HG03457 (cell line): ENCODE measurements around the gene ANGEL1.

Experiments
- ATAC-seq: cut with Tn5 transposase; IDR thresholded peaks from one replicate; pipeline ENCODE4 v1.9.1; 2021; ENCODE audit warnings: moderate number of reproducible peaks; ENCODE audit not compliant: unreplicated experiment

ANGEL1 gene

DNA sequence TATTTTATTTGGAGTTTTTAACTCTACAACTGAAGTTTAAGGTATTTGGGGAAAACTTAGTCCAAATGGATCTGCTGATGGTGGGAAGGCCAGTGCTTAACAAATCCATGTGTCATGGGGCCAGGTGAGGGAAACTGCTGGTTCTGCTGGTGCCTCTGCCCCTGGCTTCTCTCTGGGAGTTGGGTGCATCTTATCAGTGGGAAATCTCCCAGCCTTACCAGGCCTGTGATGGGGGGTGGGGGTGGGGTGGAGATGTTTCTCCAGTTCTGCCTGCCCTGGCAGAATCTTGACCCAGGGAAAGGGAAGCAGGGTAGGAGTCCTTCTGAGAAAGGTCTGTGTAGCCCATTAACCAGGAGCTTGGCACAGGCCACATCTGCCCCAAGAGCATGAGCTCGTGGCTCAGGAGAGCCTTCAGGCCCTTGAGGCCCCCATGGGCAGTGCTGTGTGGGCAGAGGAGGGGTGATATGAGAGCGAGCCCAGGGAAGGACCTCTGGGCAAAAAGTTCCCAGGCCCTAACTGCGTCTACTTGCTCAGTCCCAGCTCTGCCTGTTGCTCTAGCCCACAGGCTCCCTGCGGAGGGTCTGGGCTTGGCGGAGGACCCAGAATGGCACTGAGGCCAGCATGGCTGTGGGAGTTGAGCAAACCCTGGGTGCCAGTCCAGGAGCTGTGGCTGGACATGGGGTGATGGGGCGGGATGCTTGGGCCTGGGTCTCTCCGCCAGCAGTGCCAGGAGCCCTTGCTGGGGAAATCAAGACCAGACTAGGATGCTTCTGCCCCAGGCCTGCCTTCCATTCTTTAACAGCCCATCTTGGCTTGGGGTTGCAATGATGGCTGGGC, 33.2 kb downstream of the ANGEL1 start:
- ATAC-seq, result no peak

DNA sequence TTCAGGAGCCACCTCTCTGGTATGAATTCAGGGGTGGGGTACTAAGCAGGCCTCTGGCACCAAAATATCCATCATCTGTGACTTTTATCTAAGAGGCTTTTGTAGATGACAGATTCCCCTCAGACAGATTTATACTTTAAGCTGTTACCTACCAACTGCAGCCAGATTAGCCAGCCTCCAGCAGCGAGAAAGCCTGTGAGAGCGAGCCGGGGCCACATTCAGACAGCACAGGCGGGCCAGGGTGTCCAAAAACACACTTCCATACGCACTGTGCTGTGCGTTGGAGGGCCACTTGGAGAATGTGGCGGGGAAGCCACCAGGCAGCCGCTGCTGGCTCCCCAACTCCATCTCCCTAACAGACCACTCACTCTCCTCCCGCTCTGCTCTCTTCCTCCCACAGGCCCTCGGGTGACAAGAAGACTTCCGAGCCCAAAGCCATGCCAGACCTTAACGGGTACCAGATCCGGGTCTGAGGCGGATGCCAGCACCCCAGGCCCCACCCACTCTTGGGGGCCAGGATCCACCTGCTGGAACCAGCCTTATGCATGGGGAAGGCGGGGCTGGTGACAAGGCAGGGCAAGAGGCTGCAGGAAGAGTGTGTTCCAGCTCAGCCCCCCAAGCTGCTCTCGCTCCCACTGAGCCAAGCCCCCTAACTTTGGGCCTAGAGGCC, 34.0 kb downstream of the ANGEL1 start:
- no peak for ATAC-seq

DNA sequence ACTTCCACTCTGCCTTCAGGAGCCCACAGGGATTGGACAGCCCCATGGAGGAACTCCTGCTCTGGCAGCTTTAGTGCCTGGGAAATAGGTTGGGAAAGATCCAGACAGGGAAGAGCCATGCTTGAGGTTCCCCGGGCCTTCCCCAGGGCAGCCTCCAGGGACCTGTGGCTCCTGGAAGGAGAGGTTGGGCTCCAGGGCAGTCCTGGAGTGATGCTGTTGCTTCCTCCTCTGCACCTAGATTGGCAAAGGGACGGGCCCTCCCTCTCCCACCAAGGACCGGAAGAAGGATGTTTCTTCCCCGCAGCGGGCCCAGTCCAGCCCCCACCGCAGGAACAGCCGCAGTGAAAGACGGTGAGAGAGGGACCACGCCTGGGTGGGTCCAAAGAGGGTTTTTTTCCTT, 35.0 kb downstream of the ANGEL1 start:
- no peak for ATAC-seq

DNA sequence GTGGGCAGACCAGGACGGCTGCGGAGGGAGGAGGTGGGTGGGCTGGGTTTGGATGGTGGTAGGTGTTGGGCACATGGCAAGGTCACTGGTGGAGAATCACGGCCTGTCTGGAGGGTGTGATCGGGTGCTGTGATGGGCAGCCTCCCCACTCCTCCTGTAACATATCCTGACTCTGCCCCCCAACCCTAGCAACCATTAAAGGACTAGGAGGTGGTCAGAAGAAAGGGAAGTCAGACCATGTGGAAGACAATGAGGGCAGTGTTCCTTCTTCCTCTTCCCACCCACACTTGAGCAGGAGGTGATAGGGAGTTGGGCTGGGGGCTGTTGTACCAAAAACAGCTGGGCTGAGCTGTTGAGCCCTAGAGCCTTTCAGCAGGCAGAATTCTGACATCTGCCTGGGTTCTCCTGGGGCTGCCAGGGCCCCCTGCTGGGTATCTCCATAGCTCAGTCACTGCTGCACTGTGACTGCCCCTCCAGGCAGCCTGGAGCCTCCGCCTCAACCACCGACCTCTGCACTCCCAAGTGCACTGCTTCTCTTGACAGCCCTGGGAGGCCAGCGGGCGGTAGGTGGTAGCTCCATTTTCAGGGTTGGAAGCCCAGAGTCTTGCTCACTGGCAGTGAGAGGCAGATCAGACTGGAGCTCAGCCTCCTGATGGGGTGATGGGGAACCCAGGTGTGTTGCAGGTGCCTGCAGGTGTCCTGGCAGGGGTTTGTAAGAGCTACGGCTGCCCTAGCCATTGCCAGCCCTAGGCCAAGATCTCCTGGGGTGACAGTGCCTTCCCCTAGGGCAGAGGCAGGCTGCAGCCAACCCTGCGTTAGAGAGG, 36.0 kb downstream of the ANGEL1 start:
- ATAC-seq, result no peak

DNA sequence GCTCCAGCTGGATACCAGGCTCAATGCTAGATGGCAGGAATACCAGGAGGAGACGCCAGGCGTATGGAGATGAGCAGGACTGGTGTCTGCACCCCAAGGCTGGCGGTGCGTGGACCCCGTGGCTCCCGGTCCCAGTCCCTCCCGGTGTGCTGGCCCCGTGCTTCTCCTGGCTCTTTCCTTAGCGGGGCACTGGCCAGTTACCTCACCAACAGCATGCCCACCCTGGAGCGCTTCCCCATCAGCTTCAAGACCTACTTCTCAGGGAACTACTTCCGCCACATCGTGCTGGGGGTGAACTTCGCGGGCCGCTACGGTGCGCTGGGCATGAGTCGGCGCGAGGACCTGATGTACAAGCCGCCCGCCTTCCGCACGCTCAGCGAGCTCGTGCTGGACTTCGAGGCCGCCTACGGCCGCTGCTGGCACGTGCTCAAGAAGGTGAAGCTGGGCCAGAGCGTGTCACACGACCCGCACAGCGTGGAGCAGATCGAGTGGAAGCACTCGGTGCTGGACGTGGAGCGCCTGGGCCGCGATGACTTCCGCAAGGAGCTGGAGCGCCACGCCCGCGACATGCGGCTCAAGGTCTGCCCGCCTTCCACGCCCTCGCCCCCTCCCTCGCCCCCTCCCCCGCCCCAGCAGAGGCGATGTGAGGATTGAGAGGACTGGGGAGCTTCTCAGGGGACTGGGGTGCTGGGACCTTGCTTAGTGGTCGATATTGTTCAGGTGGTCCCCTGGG, 36.8 kb downstream of the ANGEL1 start:
- no peak for ATAC-seq

DNA sequence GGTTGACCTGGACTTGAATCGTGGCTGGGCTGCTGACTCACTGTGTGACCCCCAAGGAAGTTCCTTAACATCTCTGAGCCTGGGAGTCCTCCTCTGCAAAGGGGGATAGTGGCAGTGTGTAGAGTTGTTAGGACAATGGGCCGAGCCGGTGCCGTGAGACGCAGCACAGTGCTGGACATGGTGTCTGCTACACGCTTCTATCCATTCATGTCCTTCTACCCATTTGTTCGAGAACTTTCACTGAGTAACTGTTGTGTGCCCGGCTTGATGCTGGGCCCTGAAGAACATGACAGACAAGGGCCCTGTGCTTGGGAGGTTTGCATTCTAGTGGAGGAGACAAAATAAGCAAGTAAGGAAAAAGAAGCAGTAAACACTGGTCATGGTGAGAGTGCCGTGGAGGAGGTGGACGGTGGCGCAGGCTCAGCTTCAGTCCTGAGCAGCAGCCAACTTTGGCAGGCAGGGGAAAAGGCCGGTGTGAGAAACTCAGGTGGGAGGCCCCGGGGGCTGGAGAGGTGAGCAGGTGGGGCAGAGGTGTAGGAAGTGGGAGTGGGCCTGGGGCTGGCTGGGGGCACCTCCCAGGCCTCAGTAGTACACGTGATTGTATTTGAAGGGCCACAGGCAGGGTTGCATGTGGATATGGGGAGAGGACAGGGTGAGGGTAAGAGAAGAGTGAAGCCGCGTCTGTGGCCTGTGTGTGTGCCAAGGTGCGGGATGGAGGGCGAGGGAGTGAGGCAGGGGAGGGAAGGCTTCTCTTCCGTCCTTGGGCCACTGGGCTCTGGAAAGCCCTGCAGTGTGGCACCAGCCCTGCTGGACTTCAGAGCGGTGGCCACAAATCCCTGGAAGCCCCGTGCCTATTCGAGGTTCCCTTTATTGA, 37.6 kb downstream of the ANGEL1 start:
- no peak for ATAC-seq

DNA sequence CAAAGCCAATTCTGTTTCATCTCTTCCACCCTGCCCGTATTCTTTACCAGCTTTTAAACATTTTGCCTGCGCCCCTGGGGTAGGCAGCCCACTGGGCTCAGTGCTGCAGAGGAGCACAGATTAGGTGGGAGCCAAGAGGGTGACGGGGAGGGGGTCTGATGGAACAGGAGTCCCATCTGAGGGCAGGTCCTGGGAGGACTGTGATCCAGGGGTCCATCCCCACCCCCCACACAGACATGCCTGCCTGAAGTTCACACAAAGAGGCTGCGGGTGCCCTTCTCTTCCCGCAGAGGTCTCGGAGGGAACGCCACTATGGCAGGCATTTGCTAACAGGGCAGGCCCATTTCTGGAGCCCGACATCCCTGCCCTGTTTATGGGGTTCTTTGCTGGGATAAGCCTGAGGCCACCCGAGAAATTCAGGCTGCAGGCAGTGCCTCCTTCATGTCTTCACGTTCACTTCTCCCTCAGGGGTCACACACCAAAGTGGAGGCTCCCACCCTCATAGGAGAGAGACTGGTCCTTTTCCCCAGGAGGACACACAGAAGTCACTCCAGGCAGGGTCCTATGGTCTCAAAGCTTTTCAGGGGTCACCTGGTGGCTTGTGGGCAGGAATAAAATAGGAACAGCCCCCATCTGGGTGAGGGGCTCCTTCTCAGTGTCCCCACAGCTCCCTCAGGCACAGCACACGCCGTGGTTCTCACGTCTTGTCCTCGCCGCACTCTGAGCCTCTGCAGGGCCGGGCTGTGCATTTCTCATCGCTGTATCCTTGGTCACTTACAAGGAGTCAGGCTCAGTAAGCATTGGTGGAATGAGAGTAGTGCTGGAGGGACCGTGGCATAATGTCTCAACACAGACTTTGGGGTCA, 38.5 kb downstream of the ANGEL1 start:
- no peak for ATAC-seq

DNA sequence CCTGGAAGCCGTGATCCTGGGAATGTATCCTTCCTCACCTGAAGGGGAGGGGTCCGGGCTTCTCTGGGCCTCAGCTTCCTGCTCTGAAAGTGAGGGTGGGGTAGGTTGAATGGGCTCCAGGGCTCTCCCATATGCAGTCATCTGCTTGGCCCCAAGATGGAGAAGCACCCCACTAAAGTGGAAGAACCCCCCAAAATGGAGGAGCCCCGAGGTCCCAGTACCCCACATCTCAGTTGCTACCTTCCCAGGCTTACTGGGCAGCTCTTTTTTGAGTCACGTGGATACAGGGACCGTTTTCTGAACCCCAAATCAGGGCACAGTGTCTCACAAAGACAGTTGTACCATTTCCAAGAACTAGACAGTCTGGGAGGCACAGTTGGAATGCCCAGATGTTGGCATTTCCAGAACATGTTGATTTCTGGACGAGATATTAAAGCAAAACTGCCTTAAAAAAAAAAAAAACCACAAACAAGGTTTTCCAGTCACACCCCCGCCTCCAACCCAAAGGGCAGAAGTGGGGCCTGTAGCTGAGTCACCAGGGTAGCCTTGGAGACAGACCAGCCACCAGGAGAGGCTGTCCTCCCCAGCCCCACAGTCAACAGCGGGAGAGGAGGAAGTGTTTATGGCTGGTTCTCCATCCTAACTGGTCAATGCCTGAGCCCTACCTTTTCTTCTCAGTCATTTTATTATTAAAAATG, 39.3 kb downstream of the ANGEL1 start:
- ATAC-seq, result no peak

DNA sequence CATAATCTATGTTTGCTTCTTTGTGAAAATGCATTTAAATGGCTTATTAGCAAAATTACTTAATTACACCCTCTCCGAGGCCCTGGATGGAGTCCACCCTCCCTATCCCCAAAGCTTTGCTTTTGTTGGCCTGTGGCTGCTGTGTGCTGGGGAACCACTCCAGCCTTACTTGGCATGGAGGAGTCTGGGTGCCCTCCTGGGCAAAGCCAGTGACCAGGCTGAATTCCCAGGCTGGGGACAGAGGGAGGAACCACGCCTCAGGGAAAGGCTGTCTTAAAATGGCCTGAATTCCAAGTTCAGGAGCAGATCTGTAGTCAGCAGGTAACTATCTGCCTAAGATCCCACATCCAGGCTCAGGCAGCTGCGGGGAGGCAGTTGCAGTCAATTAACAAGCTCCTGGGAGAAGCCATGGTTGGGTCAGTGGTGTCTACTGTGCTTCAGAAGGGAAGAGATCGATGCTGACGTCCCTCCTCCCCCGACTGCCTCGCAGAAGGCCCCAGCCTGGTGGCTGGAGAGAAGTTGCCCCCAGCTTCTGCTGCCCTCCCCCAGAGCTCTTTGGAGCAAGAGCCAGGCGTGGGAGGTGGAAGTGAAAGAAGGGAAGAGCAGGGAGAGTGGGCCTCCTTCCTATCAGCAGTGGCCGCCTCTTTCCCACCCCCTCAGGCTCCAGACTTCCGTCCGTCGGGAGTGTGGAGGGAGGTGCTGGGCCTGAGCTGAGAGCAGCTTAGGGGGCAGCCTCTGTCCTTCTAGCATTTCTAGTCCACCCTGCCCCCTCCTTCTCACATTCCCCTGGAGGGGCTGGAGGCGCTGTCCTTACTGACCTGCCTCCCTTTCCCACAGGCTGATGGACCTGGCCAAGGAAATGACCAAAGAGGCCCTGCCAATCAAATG, 40.1 kb downstream of the ANGEL1 start:
- no peak for ATAC-seq

DNA sequence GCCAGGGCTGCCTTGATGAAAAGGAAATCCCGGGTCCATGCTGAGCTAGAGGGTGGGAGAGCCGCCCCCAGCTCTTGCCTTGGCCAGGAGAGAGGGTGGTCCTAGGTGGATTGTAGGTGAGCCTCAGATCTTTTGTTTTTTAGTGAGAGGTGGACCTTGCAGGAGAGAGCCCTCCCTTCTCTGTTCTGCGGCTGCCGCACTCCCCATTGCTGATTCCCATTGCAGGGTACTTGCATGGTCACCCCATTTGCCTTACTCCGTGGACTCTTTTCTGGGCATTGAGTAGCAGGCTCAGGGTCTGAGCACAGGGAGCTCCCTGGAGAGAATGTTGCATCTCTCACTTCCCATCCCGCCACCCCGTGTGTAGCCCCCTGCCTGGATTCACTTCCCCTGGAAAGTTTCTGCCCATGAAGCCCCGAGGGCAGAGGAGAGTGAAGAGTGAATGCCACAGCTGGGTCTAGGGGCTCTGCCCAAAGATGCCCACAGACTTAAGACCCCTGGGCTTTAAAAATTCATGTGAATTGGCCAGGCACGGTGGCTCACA, 41.2 kb downstream of the ANGEL1 start:
- no peak for ATAC-seq

DNA sequence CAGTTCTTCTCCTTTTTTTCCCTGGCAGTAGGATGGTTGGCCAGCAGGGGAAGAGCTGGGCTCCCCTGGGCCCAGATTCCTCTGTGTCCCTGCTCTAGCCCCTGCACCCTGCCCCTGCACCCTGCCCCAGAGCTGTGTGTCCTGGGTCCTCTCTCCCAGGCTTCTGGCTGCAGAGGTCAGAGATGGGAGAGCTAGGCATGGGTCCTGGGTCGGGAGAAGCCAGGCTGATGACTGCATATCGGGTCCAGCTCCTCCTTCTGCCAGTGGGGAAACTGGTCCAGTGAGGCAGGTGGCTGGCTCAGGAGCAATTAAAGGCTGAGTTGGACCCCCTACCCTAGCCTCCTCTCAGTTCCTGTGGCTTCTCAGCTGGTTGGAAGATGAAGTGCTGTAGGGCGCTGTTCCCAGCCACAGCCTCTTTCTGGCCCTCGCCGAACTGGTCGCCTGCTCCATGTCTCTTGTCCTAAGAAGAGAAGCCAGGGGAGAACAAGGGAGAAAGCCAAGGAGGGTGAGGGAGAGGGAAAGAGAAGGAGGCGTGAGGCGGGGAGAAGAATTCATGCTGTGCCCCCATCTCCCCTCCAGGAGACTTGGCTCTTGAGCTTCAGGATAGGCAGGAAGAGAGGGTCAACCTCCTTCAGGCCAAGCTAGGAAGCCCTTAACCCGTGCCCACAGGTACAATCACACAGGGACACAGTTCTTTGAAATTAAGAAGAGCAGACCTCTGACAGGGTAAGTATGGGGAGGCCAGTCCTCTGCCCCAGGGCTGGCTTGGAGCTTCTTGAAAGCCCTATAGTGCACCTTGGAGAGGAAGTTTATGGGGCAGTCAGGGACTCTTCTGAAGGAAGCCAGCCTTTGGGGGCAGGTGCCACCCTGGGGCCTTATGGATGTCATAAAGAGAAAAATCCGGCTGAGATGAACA, 41.9 kb downstream of the ANGEL1 start:
- no peak for ATAC-seq

DNA sequence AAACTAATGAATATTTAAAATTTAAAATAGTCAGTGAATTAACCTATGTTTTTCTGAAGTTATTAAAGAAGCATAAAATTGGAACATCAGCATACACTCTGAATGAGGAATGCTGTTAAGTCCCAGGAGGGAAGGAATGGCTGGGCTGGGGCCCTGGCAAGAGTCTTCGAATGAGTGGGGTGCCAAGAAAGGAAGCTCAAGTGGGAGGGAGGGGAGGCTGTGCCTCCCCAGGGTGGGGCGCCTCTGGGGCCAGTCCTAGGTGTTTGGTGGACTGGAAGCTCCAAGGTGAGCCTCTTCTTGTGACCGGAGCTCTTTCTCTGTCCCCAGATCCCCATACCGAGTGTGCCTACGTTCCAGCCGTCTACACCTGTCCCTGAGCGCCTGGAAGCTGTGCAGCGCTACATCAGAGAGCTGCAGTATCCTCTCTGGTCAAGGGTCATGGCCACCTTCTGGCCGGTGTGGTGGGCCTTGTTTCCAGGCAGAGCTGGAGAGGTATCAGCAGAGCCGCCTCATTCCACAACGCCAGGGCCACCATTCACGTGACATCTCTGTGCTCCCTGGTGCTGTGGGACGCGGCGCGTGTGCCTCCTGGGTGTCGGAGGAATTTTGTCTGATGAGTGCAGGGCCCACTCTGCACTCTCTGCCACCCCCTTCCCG, 42.9 kb downstream of the ANGEL1 start:
- ATAC-seq, result no peak

DNA sequence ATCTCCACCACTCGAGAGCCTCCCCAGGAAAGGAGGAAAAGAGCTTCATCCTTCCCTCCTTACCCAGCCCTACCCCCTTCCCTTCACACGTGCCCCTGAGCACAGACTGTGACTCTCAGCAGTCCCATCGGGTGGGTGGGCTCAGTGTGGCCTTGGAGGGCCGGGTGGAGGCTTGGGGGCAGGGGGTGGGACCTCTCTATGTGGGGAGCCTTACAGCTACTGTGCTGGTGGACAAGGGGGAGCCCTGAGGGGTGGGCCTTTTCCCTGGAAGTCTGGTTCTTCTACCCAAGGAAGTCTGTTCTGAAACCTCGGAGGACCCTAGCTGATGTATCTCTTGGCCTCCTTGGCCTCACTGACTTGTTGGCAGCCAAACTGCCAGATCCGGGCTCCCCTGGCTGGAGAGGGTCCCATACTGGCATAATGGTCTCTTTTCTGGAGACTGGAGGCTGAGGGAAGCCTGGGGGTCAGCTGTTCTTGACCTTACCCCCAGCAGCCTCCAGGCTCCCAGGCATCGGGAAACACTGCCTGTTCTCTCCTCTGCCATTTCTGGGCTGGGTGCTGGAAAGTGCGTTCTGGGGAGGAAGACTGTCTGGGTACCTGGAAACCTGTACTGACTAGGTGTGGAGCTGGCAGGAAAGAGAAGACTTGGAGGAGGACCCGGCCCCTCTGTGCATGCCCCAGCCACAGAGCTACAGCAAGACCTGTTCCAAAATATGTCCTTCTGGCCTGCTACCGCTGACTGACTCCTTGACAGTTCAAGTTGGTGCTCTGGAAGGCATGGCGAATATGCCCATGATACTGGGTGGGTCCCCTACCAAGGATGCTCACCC, 43.8 kb downstream of the ANGEL1 start:
- ATAC-seq, result no peak
